Omental fat pad (tissue), 4 donors: Measurements from ENCODE around the gene VWA5B1. TPM values are rescaled to one million over a fixed set of nuclear protein-coding genes. Genes with fewer than 3 reads are reported as not detected.

Source experiments
- ATAC-seq: fragments of 150-250 bp; one replicate; pipeline ENCODE4 v1.9.1; 2016; ENCODE audit warnings: mild to moderate bottlenecking, moderate library complexity; ENCODE audit not compliant: low FRiP score
- DNase-seq: peaks from one replicate; pipeline ENCODE4 v3.0.0-alpha.2; 2019; ENCODE audit warnings: low spot score
- CTCF ChIP-seq, 3 donors: fragments of 450-650 bp; IDR thresholded peaks; one replicate each; pipeline ENCODE4 v1.5.1; 2016 to 2017; ENCODE audit warnings: antibody characterized with exemption in 3 of 3, mild to moderate bottlenecking in 3 of 3, moderate library complexity in 2 of 3
- total RNA-seq, 4 donors: library from RNA; depleted of rRNA; stranded (reverse); fragments of >200 nt; gene quantifications; one replicate each; pipeline ENCODE4 v1.1.0, GENCODE V29; 2016

The VWA5B1 gene
- total RNA-seq, 4 donors from 2014 or later, result not detected

- TF ChIP-seq CTCF (IDR thresholded peaks at IDR 0.05), result no peak
- no peak for ATAC-seq
- DNase-seq, result no peak
Measured at GRCh38 chr1:20383631-20384030, 93.0 kb downstream of the VWA5B1 start.

- DNase-seq, result no peak
- ATAC-seq, result no peak
- no peak for TF ChIP-seq CTCF (IDR thresholded peaks at IDR 0.05)
Measured at GRCh38 chr1:20385630-20386029, 95.0 kb downstream of the VWA5B1 start.

GRCh38 chr1:20386323-20387081 is 95.8 kb downstream of the VWA5B1 start:
- no peak for DNase-seq
- TF ChIP-seq CTCF (IDR thresholded peaks at IDR 0.05), result no peak
- ATAC-seq, result no peak

- TF ChIP-seq CTCF (IDR thresholded peaks at IDR 0.05), result no peak
- no peak for DNase-seq
- ATAC-seq, result no peak
Measured at GRCh38 chr1:20389571-20389970, 98.9 kb downstream of the VWA5B1 start.

GRCh38 chr1:20390589-20391331 is 100.1 kb downstream of the VWA5B1 start:
- ATAC-seq (no peak), DNase-seq (no peak)
- no peak for TF ChIP-seq CTCF (IDR thresholded peaks at IDR 0.05)

DNA sequence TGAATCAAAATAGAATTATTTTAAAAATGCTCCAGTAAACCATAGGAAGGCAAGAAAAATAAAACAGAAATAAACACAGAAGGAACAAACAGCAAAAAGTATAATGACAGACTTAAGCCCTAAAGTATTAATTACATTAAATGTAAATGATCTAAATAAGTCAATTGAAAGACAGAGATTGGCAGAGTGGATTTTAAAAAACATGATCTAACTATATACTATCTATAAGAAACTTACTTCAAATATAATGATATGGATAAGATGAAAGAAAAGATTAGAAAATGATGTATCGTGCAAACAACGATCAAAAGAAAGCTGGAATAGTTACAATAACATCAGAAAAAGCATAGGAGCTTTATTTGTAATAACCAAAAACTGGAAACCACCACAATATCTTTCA is 104.6 kb downstream of the VWA5B1 start:
- ATAC-seq (no peak), DNase-seq (no peak)
- TF ChIP-seq CTCF (IDR thresholded peaks at IDR 0.05), result no peak

DNA sequence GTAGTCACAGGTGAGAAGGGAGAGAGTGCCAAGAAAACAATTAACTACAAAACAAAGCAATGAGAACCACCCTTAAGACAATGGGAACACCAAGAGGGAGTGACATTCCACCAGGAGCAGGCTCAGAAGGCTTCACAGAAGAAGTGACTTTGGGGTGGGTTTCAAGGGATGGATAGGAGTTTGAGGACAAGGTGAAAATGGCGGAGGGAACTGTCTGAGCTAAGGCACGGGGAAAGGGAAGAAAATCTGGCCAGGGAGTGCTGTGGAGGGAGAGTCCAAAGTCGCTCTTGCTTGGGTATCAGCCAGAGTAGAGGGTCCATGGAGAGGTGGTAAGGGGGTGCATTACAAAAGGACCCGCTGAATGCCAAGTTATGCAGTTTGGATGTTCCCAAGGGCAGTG is 108.1 kb downstream of the VWA5B1 start:
- DNase-seq (no peak), ATAC-seq (no peak)
- no peak for TF ChIP-seq CTCF (IDR thresholded peaks at IDR 0.05)
